NCI-H187 (cell line): ENCODE measurements around the gene NELL2.
"Not testable (repeated sequence)": the region's sequence is repeated elsewhere in the genome, so short reads cannot be mapped to it uniquely, and the experiment has no call there.

Experiments used
- DNase-seq, 2 experiments: peaks; one replicate each; lab custom pipeline; 2025; lab: John Stamatoyannopoulos, UW

The NELL2 gene

GRCh38 chr12:44875954-44876543, at the start of gene NELL2:
NELL2 (minus strand) TSS chr12:44876315; CDS start chr12:44875869, 446 bp downstream.
- peak; percentile 82 to 84 for DNase-seq

- no peak for DNase-seq
Observed at GRCh38 chr12:44921736-44922135, 45.6 kb upstream of the NELL2 start.

- no peak for DNase-seq
Observed at GRCh38 chr12:44917141-44917540, 41.0 kb upstream of the NELL2 start.

GRCh38 chr12:44915958-44916357, 39.8 kb upstream of the NELL2 start:
- no peak for DNase-seq

GRCh38 chr12:44904321-44904720, 28.2 kb upstream of the NELL2 start:
- DNase-seq: no peak

- not testable (repeated sequence) for DNase-seq
Observed at GRCh38 chr12:44898108-44898507, 22.0 kb upstream of the NELL2 start.

- DNase-seq: no peak
Observed at GRCh38 chr12:44889926-44890325, 13.8 kb upstream of the NELL2 start.

GRCh38 chr12:44889162-44889561, 13.0 kb upstream of the NELL2 start:
- no peak for DNase-seq

- no peak for DNase-seq
Observed at GRCh38 chr12:44885902-44886301, 9.8 kb upstream of the NELL2 start.

GRCh38 chr12:44881197-44881596, 5.1 kb upstream of the NELL2 start:
- DNase-seq: no peak

- peak; percentile 66 to 86 for DNase-seq
Observed at GRCh38 chr12:44876544-44877410, 662 bp upstream of the NELL2 start.

GRCh38 chr12:44875417-44875953, 630 bp downstream of the NELL2 start:
- DNase-seq: peak; percentile 43 to 45

GRCh38 chr12:44874981-44875416, 1.1 kb downstream of the NELL2 start:
- no peak for DNase-seq

GRCh38 chr12:44873898-44874297, 2.2 kb downstream of the NELL2 start:
- no peak for DNase-seq

GRCh38 chr12:44869503-44869902, 6.6 kb downstream of the NELL2 start:
- no peak for DNase-seq

GRCh38 chr12:44863867-44864266, 12.2 kb downstream of the NELL2 start:
- DNase-seq: no peak

- no peak for DNase-seq
Observed at GRCh38 chr12:44859998-44860689, 16.0 kb downstream of the NELL2 start.

GRCh38 chr12:44858226-44858855, 17.8 kb downstream of the NELL2 start:
- DNase-seq: no peak

GRCh38 chr12:44852483-44852882, 23.6 kb downstream of the NELL2 start:
- no peak for DNase-seq

GRCh38 chr12:44851586-44851985, 24.5 kb downstream of the NELL2 start:
- DNase-seq: no peak

GRCh38 chr12:44848703-44849085, 27.4 kb downstream of the NELL2 start:
- no peak for DNase-seq
